Neural progenitor cell (in vitro differentiated cells): ENCODE results near the gene AGAP3. TPM values are rescaled to one million over a fixed set of nuclear protein-coding genes. Genes with fewer than 3 reads are reported as not detected.

Source experiments
- DNase-seq: peaks from one replicate; pipeline ENCODE4 v3.0.0-alpha.2; 2016; ENCODE audit warnings: low spot score
- H2AFZ ChIP-seq: fragments of 200-600 bp; sonication (generic); replicated peaks from 2 replicates; pipeline ENCODE4 v1.6.1; 2016; ENCODE audit warnings: antibody characterized with exemption
- H3F3A ChIP-seq: fragments of 200-600 bp; sonication (generic); 2 replicates; pipeline ENCODE4 v1.6.1; 2016; ENCODE audit warnings: antibody characterized with exemption, low read depth
- H3K27ac ChIP-seq: fragments of 200-600 bp; sonication (generic); 2 replicates; pipeline ENCODE4 v1.5.1; 2016; ENCODE audit warnings: mild to moderate bottlenecking
- H3K27me3 ChIP-seq: fragments of 200-600 bp; sonication (generic); 2 replicates; pipeline ENCODE4 v1.6.1; 2016; ENCODE audit warnings: mild to moderate bottlenecking, moderate library complexity
- H3K36me3 ChIP-seq: fragments of 200-600 bp; sonication (generic); 2 replicates; pipeline ENCODE4 v1.5.1; 2016
- H3K4me1 ChIP-seq: fragments of 200-600 bp; sonication (generic); 2 replicates; pipeline ENCODE4 v1.6.1; 2016; ENCODE audit warnings: mixed run types
- H3K4me2 ChIP-seq: fragments of 200-600 bp; sonication (generic); 2 replicates; pipeline ENCODE4 v1.6.1; 2016
- H3K4me3 ChIP-seq: fragments of 200-600 bp; sonication (generic); 2 replicates; pipeline ENCODE4 v1.5.1; 2016
- H3K79me2 ChIP-seq: fragments of 200-600 bp; sonication (generic); 2 replicates; pipeline ENCODE4 v1.6.1; 2016; ENCODE audit warnings: low read depth
- H3K9ac ChIP-seq: fragments of 200-600 bp; sonication (generic); 2 replicates; pipeline ENCODE4 v1.6.1; 2016
- H3K9me3 ChIP-seq: fragments of 200-600 bp; sonication (generic); 2 replicates; pipeline ENCODE4 v1.5.1; 2016; ENCODE audit warnings: low read depth
- H4K20me1 ChIP-seq: fragments of 200-600 bp; sonication (generic); 2 replicates; pipeline ENCODE4 v1.6.1; 2016; ENCODE audit warnings: low read depth
- H3K27ac Mint-ChIP-seq: 3 replicates; pipeline ENCODE4 v1.8.0; 2021; ENCODE audit warnings: mixed read lengths
- H3K27me3 Mint-ChIP-seq: 2 replicates; pipeline ENCODE4 v1.8.0; 2022; ENCODE audit warnings: low read depth, mild to moderate bottlenecking, inconsistent platforms, moderate library complexity, mixed read lengths; ENCODE audit not compliant: insufficient read depth
- H3K36me3 Mint-ChIP-seq: 3 replicates; pipeline ENCODE4 v1.8.0; 2021; ENCODE audit warnings: mixed read lengths
- H3K4me1 Mint-ChIP-seq: 3 replicates; pipeline ENCODE4 v1.8.0; 2021; ENCODE audit warnings: mixed read lengths
- H3K4me3 Mint-ChIP-seq: 3 replicates; pipeline ENCODE4 v1.8.0; 2021; ENCODE audit warnings: mild to moderate bottlenecking, moderate library complexity, mixed read lengths
- H3K9me3 Mint-ChIP-seq: 3 replicates; pipeline ENCODE4 v1.8.0; 2020; ENCODE audit warnings: mixed read lengths
- CTCF ChIP-seq: fragments of 200-600 bp; sonication (generic); IDR thresholded peaks from 2 replicates; pipeline ENCODE4 v1.5.1; 2017; ENCODE audit warnings: antibody characterized with exemption, mild to moderate bottlenecking
- EZH2 ChIP-seq: fragments of 200-600 bp; sonication (generic); IDR thresholded peaks from 2 replicates; pipeline ENCODE4 v1.6.1; 2017; ENCODE audit warnings: antibody characterized with exemption, mild to moderate bottlenecking, moderate library complexity
- EZH2phosphoT487 ChIP-seq: fragments of 200-600 bp; sonication (generic); IDR thresholded peaks from 2 replicates; pipeline ENCODE4 v1.6.1; 2017; ENCODE audit warnings: antibody characterized with exemption
- total RNA-seq: library from RNA; depleted of rRNA; stranded (reverse); fragments of >200 nt; gene quantifications from 2 replicates; pipeline ENCODE4 v1.2.3, GENCODE V29; 2015; ENCODE audit warnings: low replicate concordance

The AGAP3 gene
- total RNA-seq, 1 donor from 2014 or later, result 38.9 TPM

GRCh38 chr7:151100921-151101320, 14.6 kb downstream of the AGAP3 start:
- TF ChIP-seq EZH2phosphoT487 (no peak), CTCF (no peak), EZH2 (no peak)

GRCh38 chr7:151101621-151102396, 15.5 kb downstream of the AGAP3 start:
- Histone ChIP-seq H3K79me2 (peaks cover 63% of the 10 kb centered on the region), H3K4me2 (no peak overlapping the region), H2AFZ (no peak overlapping the region), H3K9ac (no peak overlapping the region), H3K36me3 (no peaks in the 10 kb centered on the region), H3F3A (no peaks in the 10 kb centered on the region), H3K4me3 (no peak overlapping the region), H4K20me1 (peaks cover 65% of the 10 kb centered on the region), H3K9me3 (no peaks in the 10 kb centered on the region), H3K4me1 (peaks cover 12% of the 10 kb centered on the region), H3K27me3 (peaks cover 7% of the 10 kb centered on the region), H3K27ac (no peak overlapping the region)
- TF ChIP-seq EZH2phosphoT487, result no peak
- TF ChIP-seq CTCF, result no peak
- no peak for TF ChIP-seq EZH2
- H3K36me3 Mint-ChIP-seq, result peaks cover 8% of the 10 kb centered on the region
- no peaks in the 10 kb centered on the region for H3K4me1 Mint-ChIP-seq
- H3K27me3 Mint-ChIP-seq, result peaks cover 2% of the 10 kb centered on the region
- H3K27ac Mint-ChIP-seq, result peak overlapping the region; percentile 46
- no peak overlapping the region for H3K4me3 Mint-ChIP-seq
- DNase-seq, result no peak
- no peaks in the 10 kb centered on the region for H3K9me3 Mint-ChIP-seq

More at GRCh38 chr7:151100921-151101320, 14.6 kb downstream of the AGAP3 start:
- Histone ChIP-seq H3K27ac (no peak overlapping the region), H3K79me2 (peaks cover 71% of the 10 kb centered on the region), H3K4me2 (no peak overlapping the region), H3F3A (no peaks in the 10 kb centered on the region), H4K20me1 (peaks cover 72% of the 10 kb centered on the region), H3K27me3 (peaks cover 7% of the 10 kb centered on the region), H3K9ac (no peak overlapping the region), H3K36me3 (no peaks in the 10 kb centered on the region), H3K9me3 (no peaks in the 10 kb centered on the region), H3K4me1 (peaks cover 12% of the 10 kb centered on the region), H3K4me3 (no peak overlapping the region), H2AFZ (no peak overlapping the region)
- no peak overlapping the region for H3K4me3 Mint-ChIP-seq
- H3K27ac Mint-ChIP-seq, result peak overlapping the region; percentile 66
- peaks cover 2% of the 10 kb centered on the region for H3K27me3 Mint-ChIP-seq
- H3K9me3 Mint-ChIP-seq, result no peaks in the 10 kb centered on the region
- H3K36me3 Mint-ChIP-seq, result peaks cover 6% of the 10 kb centered on the region
- no peaks in the 10 kb centered on the region for H3K4me1 Mint-ChIP-seq
- no peak for DNase-seq

GRCh38 chr7:151102991-151103390, 16.7 kb downstream of the AGAP3 start:
- Histone ChIP-seq H3K79me2 (peaks cover 54% of the 10 kb centered on the region), H3K9me3 (no peaks in the 10 kb centered on the region)

More at GRCh38 chr7:151102991-151103390, 16.7 kb downstream of the AGAP3 start:
- no peaks in the 10 kb centered on the region for H3F3A ChIP-seq
- H3K36me3 Mint-ChIP-seq, result peaks cover 3% of the 10 kb centered on the region
- no peaks in the 10 kb centered on the region for H3K27me3 Mint-ChIP-seq
- H2AFZ ChIP-seq, result no peak overlapping the region
- no peak overlapping the region for H3K27ac ChIP-seq
- peaks cover 72% of the 10 kb centered on the region for H4K20me1 ChIP-seq
- no peak for DNase-seq
- no peaks in the 10 kb centered on the region for H3K4me1 Mint-ChIP-seq
- TF ChIP-seq EZH2 (no peak), CTCF (no peak), EZH2phosphoT487 (no peak)
- no peaks in the 10 kb centered on the region for H3K36me3 ChIP-seq
- H3K27ac Mint-ChIP-seq, result no peak overlapping the region
- no peak overlapping the region for H3K9ac ChIP-seq
- H3K9me3 Mint-ChIP-seq, result no peaks in the 10 kb centered on the region
- H3K4me2 ChIP-seq, result no peak overlapping the region
- H3K4me1 ChIP-seq, result peaks cover 12% of the 10 kb centered on the region
- no peak overlapping the region for H3K4me3 ChIP-seq
- H3K27me3 ChIP-seq, result peaks cover 7% of the 10 kb centered on the region
- no peak overlapping the region for H3K4me3 Mint-ChIP-seq
